NCI-H345 treated with DMSO at 0.1 percent for 48 hours (cell line): Measurements from ENCODE around the gene MAP2K1.
A peak's percentile ranks its signal among the peaks of the same experiment; 100 is the strongest.
"Not testable (repeated sequence)": the region's sequence is repeated elsewhere in the genome, so short reads cannot be mapped to it uniquely, and the experiment has no call there.

Experiments used
- DNase-seq: peaks from one replicate; lab custom pipeline; 2025; ENCODE audit not compliant: unreplicated experiment; lab: John Stamatoyannopoulos, UW

The MAP2K1 gene

GRCh38 chr15:66474135-66474534, 87.4 kb downstream of the MAP2K1 start:
- DNase-seq = no peak

- no peak for DNase-seq
These were observed 88.3 kb downstream of the MAP2K1 start for GRCh38 chr15:66474963-66475362.

- no peak for DNase-seq
These were observed 89.8 kb downstream of the MAP2K1 start for GRCh38 chr15:66476535-66476934.

- DNase-seq = no peak
These were observed 90.3 kb downstream of the MAP2K1 start for GRCh38 chr15:66477011-66477410.

GRCh38 chr15:66480267-66480666, 93.6 kb downstream of the MAP2K1 start:
- DNase-seq = no peak

GRCh38 chr15:66481107-66481856, 94.6 kb downstream of the MAP2K1 start:
- no peak for DNase-seq

GRCh38 chr15:66482539-66482938, 95.8 kb downstream of the MAP2K1 start:
- no peak for DNase-seq

- no peak for DNase-seq
These were observed 96.4 kb downstream of the MAP2K1 start for GRCh38 chr15:66483131-66483566.

- DNase-seq = no peak
These were observed 97.9 kb downstream of the MAP2K1 start for GRCh38 chr15:66484539-66485112.

GRCh38 chr15:66486887-66487286, 100.2 kb downstream of the MAP2K1 start:
- DNase-seq = no peak

GRCh38 chr15:66488525-66488924, 101.8 kb downstream of the MAP2K1 start:
- no peak for DNase-seq

GRCh38 chr15:66489179-66489791, 102.6 kb downstream of the MAP2K1 start:
- DNase-seq = no peak

- DNase-seq = no peak
These were observed 105.1 kb downstream of the MAP2K1 start for GRCh38 chr15:66491846-66492245.

GRCh38 chr15:66494262-66494661, 107.5 kb downstream of the MAP2K1 start:
- no peak for DNase-seq

GRCh38 chr15:66496951-66497501, 110.3 kb downstream of the MAP2K1 start:
- no peak for DNase-seq

- DNase-seq = peak; percentile 71
These were observed 111.1 kb downstream of the MAP2K1 start, which contains the start of gene SNAPC5 for GRCh38 chr15:66497502-66498455. Gene SNAPC5, minus strand, starts transcription at chr15:66497762. Its CDS starts 31 bp downstream, at chr15:66497731.

GRCh38 chr15:66498501-66499386, 112.0 kb downstream of the MAP2K1 start:
- no peak for DNase-seq

- DNase-seq = not testable (repeated sequence)
These were observed 113.6 kb downstream of the MAP2K1 start for GRCh38 chr15:66500346-66500745.

- no peak for DNase-seq
These were observed 115.8 kb downstream of the MAP2K1 start for GRCh38 chr15:66502491-66502890.
